ENCODE results near the gene ELFN1.

Gene ELFN1

DNA sequence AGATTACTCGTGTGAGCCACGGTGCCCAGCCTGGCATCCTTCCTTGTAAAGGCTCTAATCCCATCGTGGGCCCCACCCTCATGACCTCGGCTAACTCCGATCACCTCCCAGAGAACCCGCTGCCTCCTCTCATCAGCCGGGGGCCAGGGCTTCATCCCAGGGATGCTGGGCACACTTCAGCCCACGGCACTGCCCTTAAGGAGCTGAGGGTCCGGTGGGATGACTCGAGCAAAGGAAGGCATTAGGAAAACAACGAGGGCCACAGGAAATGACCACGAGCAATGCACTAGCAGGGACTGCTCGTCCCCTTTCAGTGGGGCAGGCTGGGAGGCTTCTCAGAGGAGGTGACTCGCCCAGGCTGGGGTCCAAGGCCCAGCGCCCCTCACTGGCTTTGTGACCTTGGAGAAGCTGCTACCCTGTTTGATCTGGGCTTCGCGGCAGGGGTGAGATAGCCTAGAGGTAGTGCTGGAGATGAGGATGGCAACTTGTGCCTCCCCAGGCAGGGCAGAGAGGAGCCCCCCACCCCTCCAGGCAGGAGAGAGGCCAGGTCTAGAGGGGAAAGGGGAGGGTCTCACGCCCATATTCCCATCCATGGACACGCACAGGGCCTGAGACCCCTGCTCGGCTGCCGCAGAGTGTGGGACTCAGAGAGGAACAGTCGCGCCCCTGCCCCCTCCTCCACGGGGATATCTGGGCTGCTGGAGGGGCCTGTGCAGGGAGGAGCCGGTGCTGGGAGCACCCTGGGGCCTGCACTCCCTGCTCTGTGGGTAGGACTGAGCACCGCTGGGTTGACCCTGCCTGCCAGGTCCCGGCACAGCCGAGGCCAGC is 26.8 kb downstream of the ELFN1 start:
- DNase-seq, result no peak

- no peak for DNase-seq
Observed at GRCh38 chr7:1697499-1698125, 27.5 kb downstream of the ELFN1 start.

GRCh38 chr7:1698201-1698600 is 28.1 kb downstream of the ELFN1 start:
- DNase-seq, result no peak

DNA sequence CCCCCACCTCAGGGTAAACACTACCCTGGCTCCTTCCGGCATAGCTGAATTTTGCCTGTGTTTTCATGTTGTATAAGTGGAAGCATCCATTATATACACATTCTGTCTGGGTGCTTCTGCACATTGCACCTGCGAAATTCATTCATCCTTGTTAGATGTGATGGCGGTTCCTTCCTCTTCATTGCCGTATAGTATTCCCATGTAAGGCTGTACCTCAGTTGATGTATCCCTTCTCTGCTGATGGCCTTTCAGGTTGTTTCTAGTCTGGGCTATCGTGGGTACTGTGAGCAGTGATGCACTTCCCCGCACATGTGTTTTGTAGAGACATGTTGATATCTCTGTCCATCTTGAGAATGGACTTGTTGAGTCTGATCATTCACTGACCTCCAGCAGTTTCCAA is 28.9 kb downstream of the ELFN1 start:
- DNase-seq, result no peak

DNA sequence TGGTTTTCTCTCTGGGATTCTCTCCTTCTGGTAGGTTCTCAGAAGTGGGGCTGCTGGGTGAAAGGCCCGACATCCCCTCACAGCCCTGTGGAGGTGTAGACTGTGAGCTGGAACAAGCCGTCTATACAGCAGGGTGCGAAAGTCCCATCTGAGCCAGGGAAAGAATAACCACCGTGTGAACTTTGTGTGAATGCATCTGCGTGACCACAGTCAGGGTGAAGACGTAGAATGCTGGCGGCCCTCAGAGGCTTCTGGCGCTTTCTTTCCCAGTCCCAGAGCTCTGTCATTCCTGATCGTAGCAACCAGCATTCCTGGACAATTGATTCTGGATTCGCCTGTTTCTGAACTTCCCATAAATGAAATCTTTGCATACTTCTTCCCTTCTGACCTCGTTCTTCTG is 30.0 kb downstream of the ELFN1 start:
- DNase-seq, result no peak

DNA sequence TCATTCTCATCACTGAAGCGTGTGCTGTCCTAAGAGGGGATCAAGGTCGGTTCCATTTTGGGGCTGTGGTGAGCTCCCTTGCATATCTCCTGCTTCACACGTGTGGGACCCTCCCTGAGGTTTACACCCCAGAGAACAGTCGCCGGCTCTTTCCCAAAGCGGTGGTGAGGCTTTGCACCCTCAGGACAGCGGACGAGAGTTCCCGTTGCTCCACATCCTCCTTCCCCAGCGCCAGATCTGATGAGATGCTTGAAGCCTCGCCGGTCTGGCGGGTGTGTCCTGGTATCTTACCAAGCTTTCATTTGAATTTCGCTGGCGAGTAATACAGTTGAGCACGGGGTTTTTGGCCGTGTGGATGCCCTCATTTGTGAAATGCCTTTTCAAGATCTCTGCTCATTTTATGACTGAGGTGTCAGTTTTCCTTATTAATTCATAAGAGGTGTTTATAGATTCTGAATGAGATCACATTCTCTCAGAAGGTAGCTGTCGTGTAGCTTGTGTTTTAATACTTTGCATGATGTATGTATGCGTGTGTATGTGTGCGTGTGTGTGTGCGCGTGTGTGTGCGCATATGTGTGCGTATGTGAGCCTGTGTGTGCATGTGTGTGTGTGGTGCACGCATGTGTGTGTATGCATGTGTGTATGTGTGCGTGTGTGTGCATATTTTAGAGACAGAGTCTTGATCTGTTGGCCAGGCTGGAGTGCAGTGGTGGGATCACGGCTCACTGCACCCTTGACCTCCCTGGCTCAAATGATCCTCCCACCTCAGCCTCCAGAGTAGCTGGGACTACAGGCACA is 30.7 kb downstream of the ELFN1 start:
- no peak for DNase-seq

DNA sequence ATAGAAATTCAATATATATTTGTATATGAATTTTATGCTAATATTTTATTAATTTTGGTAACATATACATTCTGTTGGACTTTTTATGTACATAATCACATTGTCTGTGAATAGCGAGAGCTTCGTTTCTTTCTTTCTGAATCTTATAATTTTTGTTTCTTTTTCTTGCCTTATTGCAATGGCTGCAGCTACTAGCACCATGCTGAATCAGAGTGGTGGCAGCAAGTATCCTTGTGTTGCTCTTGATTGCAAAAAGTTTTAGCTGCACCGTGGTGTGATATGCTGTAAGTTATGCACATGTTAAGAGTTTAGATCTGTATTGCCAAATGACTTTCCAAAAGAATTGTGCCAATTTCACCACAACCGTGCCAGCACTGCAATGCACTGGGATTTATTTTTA is 32.6 kb downstream of the ELFN1 start:
- no peak for DNase-seq

- DNase-seq, result no peak
Observed at GRCh38 chr7:1703441-1703840, 33.4 kb downstream of the ELFN1 start.

DNA sequence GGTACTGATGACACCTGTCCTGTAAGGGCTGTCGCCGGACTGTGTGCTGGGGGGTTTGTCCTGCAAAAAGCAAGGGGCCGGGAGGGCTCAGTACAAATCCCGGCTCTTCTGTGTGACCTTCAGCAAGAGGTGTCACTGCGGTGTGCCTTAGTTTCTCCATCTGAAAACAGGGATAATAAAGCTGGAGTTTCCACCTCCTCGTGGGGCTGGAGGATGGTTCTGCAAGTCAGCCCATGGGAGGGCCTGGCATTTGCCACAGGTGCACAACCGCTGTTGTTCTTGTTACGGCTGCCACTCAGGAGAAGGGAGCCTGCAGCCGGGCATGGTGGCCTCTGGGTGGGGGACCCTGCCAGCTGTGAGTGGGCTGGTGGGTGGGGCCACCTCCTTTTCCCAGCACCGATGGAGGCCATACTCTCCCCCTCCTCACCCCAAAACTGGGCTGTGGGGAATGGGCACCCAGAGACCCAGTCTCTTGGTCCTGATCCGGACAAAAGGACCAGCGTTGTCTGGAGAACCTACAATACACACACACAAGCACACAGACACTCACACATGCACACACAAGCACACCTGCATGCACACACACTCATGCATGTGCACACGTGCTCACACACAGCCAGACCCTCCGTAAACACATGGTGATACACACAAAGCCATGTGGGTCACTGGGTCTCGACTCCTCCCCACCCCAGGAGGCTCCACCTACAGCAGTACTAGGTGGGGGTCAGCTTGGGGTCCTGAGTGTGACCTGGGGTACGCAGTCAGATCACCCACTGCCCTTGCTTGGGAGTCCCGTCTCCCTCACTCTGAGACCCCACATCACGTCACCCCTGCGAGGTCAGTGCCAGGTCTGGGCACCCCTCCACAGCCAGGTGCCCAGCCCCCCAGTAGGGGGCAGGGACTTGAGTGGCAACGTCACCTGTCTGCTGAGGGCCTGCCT is 34.1 kb downstream of the ELFN1 start:
- DNase-seq, result no peak

- DNase-seq, result no peak
Observed at GRCh38 chr7:1704811-1705738, 35.0 kb downstream of the ELFN1 start.

DNA sequence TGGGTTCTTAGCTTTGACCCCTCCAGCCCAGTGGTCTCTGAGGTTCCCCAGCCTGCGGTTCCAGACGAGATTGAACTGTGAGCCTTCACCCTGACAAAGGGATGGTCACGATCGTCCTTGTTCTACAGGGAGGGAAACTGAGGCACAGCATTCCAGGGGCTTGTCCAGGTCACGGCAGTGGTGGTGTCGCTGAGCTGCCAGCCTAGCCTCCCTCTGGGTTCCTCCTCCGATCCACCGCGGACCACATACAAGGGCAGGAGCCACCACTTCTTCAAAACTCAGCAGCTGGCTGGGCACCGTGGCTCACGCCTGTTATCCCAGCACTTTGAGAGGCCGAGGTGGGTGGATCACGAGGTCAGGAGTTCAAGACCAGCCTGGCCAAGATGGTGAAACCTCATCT is 35.8 kb downstream of the ELFN1 start:
- DNase-seq, result no peak

- no peak for DNase-seq
Observed at GRCh38 chr7:1706381-1706720, 36.3 kb downstream of the ELFN1 start.

DNA sequence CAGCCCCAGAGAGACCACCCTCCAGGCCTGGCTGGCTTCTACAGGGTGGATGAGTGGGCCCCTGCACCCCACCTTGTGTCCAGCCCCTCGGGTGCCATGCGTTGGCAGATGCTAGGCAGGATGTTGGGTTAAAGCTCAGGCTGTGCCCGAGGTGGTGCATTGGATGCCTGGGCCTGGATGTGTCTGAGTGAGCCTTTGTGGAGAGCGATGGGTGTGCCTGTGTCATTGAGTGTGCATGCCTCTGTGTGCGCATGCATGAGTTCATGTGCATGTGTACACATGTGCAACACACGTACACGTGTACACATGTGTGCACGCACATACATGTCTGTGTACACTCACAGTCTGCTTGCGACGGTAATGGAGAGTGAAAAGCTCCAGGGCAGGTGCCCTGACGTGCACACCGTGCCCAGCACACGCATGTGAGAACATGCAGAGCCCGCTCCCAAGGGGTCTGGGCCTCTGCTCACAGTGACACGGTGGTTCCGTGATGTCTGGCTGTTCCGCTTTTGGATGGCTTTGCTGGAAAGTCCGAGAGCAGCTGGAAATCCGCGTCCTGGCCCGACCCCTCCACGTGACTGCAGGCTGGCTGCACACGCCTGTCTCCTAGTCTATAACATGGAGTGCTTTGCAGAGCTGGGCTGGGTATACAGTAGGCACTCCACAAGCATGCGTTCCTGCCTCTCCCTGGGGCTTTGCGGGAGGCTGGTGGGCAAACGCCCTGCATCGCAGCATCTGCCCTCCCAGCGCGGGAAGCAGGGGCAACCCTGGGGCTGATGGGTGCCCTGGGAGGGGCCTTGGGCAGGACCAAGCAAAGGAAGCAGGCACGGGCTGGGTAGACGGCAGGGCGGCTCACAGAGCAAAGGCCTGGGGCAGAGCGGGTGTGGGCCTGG is 36.9 kb downstream of the ELFN1 start:
- DNase-seq, result no peak

- no peak for DNase-seq
Observed at GRCh38 chr7:1707756-1708595, 37.9 kb downstream of the ELFN1 start.

GRCh38 chr7:1708596-1709251 is 38.6 kb downstream of the ELFN1 start:
- no peak for DNase-seq

GRCh38 chr7:1709281-1709680 is 39.2 kb downstream of the ELFN1 start:
- no peak for DNase-seq

DNA sequence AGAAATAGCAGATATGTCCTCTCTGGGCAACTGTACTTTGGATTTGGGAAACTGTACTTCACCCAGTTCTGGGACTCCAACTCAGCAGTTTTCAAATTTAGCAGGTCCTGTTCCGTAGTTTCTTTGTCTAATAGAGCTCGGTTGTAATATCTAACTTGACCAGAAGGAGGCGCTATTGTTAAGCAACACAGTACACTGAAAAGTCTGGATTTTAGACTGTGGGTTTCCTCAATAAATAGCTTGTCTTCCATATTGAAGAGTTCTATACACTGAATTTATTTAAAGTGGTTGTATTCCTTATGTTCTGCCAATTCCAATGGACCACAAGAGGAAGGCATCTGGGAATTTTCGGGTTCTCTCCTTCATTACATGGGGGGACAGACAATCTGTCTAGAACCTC is 39.8 kb downstream of the ELFN1 start:
- DNase-seq, result no peak

DNA sequence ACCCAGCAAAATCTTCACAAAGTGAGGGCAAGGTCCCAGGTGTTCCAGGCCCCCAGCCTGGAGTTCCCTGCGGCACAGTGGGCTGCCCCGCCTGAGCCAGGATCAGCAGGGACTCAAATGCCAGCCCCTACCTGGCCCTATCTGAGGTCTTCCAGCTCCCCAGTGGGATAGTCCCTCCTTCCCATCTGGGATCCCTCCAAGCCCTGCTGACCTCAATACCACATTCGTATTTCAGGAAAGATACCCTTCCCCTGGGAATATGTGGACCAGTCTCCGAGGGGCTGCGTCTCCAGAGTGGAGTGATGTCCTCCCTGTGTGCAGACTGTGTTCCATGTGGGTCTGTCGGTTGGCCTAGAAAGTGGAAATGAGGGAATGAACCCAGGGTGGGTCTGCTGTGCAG is 40.9 kb downstream of the ELFN1 start:
- DNase-seq, result no peak

GRCh38 chr7:1712907-1713501 is 42.9 kb downstream of the ELFN1 start:
- no peak for DNase-seq
